Lung (tissue), 12 donors: Measurements from ENCODE around the gene SH3RF2. TPM values are rescaled to one million over a fixed set of nuclear protein-coding genes. Genes with fewer than 3 reads are reported as not detected.

ENCODE experiments used
- ATAC-seq: fragments of 200-7000 bp; cut with Tn5 transposase; one replicate; pipeline ENCODE4 v1.9.1; 2020; ENCODE audit warnings: moderate number of reproducible peaks; ENCODE audit not compliant: insufficient read depth, low FRiP score
- DNase-seq, 3 donors: peaks; one replicate each; pipeline ENCODE4 v3.0.0-alpha.2; 2013 to 2017
- H3K27ac ChIP-seq, 2 donors: one replicate each; pipeline ENCODE4 v1.5.1; 2013; ENCODE audit warnings: mild to moderate bottlenecking in 2 of 2, moderate library complexity in 2 of 2, control low read depth in 1 of 2, inconsistent platforms in 1 of 2, low read depth in 1 of 2, low read length in 1 of 2
- H3K27me3 ChIP-seq, 3 donors: one replicate each; pipeline ENCODE4 v1.5.1; 2013; ENCODE audit warnings: low read length in 2 of 3; ENCODE audit not compliant: control insufficient read depth in 3 of 3, insufficient read depth in 3 of 3
- H3K36me3 ChIP-seq, 4 donors: one replicate each; pipeline ENCODE4 v1.5.1; 2013; ENCODE audit warnings: low read length in 4 of 4, mild to moderate bottlenecking in 1 of 4, moderate library complexity in 1 of 4; ENCODE audit not compliant: control insufficient read depth in 4 of 4, insufficient read depth in 4 of 4
- H3K4me1 ChIP-seq, 5 donors: one replicate each; pipeline ENCODE4 v1.5.1; 2013; ENCODE audit warnings: low read length in 5 of 5, mild to moderate bottlenecking in 2 of 5, moderate library complexity in 1 of 5; ENCODE audit not compliant: control insufficient read depth in 5 of 5, insufficient read depth in 5 of 5
- H3K4me3 ChIP-seq: one replicate; pipeline ENCODE4 v1.5.1; 2013; ENCODE audit warnings: mild to moderate bottlenecking, control low read depth, moderate library complexity
- H3K9ac ChIP-seq, 2 donors: one replicate each; pipeline ENCODE4 v1.5.1; 2013; ENCODE audit warnings: low read length in 2 of 2, control low read depth in 1 of 2; ENCODE audit not compliant: insufficient read depth in 1 of 2
- H3K9me3 ChIP-seq, 4 donors: one replicate each; pipeline ENCODE4 v1.5.1; 2013; ENCODE audit warnings: low read length in 3 of 4, mild to moderate bottlenecking in 1 of 4, moderate library complexity in 1 of 4; ENCODE audit not compliant: control insufficient read depth in 4 of 4, insufficient read depth in 3 of 4
- CTCF ChIP-seq: IDR thresholded peaks from 2 replicates; pipeline ENCODE4 v1.5.1; 2012; ENCODE audit warnings: mild to moderate bottlenecking; ENCODE audit errors: control extremely low read depth, extremely low read depth
- whole genome bisulfite sequencing, 2 donors: extraction: QIAGEN DNeasy Blood & Tissue Kit; methylation state at CpG; one replicate each; pipeline ENCODE4 v1.1.7; 2013; 5-methylcytosine and 5-hydroxymethylcytosine counted together
- polyA plus RNA-seq, 2 donors: library from polyadenylated mRNA; stranded (reverse); fragments of 200-250 nt; gene quantifications; one replicate each; pipeline ENCODE4 v1.2.1, GENCODE V29; 2013
- total RNA-seq, 2 donors: library from RNA; depleted of rRNA in 1 of 2; stranded (reverse); fragments of >200 nt in 1 of 2; gene quantifications; one replicate each; pipeline ENCODE4 v1.2.1, GENCODE V29; 2014 to 2021
- donor health status: control.
- donor health status: control.
- donor health status: Bipolar disorder and iron deficiency.
- donor health status: healthy.
- donor health status: DM: yes; HTN: yes; CAD: no.

The SH3RF2 gene
- total and polyA plus RNA-seq, 4 donors: 1.3 to 14.3 (median 5.0) TPM

DNA sequence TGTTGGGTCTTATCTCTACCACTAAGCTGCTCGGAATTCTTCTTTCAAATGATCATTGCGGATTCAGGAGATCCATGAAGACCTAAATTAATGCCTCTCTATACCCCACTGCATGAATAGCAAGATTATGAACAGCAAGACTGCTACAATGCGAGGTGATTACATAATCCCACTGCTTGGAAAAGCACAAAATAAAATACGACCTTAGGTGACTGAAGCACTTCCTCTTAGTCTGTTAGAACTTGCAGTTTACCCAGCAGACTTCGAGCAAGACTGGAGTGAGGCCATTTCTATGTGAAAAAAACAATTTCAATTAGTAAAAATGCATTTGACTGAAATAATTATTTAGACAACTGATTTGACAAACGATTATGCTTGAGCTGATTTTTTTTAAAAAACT lies 59.8 kb downstream of the SH3RF2 start:
- no peaks in the 10 kb centered on the region for H3K4me1 ChIP-seq
- H3K9ac ChIP-seq: no peak overlapping the region
- H3K36me3 ChIP-seq: no peaks in the 10 kb centered on the region
- ATAC-seq: no peak
- peaks cover 0 to 3% (median 0%) of the 10 kb centered on the region in 4 donors for H3K9me3 ChIP-seq
- no peak for DNase-seq
- H3K4me3 ChIP-seq: no peak overlapping the region
- WGBS, 2 donors: 39 to 42% methylated on average over 6 of the region's 6 CpGs
- no peak for TF ChIP-seq CTCF
- H3K27ac ChIP-seq: no peak overlapping the region
- H3K27me3 ChIP-seq: no peaks in the 10 kb centered on the region

- DNase-seq: no peak
- Histone ChIP-seq H3K4me1 (no peaks in the 10 kb centered on the region), H3K4me3 (no peak overlapping the region), H3K27ac (no peak overlapping the region), H3K9ac (no peak overlapping the region), H3K9me3 (no peaks in the 10 kb centered on the region), H3K36me3 (no peaks in the 10 kb centered on the region), H3K27me3 (no peaks in the 10 kb centered on the region)
- 82 to 97% methylated on average over 1 of the region's 1 CpG for WGBS, 2 donors
- no peak for TF ChIP-seq CTCF
- no peak for ATAC-seq
Measured at GRCh38 chr5:145999208-145999607, 62.8 kb downstream of the SH3RF2 start.

DNA sequence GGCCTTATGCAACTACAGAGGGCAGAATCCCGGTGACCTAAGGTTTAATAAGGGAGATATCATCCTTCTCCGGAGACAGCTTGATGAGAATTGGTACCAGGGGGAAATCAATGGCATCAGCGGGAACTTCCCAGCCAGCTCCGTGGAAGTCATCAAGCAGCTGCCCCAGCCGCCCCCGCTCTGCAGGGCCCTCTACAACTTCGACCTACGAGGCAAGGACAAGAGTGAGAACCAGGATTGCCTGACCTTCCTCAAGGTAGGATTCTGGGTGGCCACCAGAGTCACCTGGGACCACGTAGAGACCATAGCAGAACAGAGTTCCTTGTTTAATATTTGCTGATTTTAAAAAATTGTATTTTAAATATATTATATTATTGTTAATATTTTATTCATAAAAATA lies 63.7 kb downstream of the SH3RF2 start:
- no peaks in the 10 kb centered on the region for H3K27me3 ChIP-seq
- H3K4me3 ChIP-seq: no peak overlapping the region
- H3K9ac ChIP-seq: no peak overlapping the region
- DNase-seq: no peak
- no peak overlapping the region for H3K27ac ChIP-seq
- 92 to 94% methylated on average over 9 of the region's 9 CpGs for WGBS, 2 donors
- H3K36me3 ChIP-seq: no peaks in the 10 kb centered on the region
- ATAC-seq: no peak
- no peak for TF ChIP-seq CTCF
- H3K9me3 ChIP-seq: no peaks in the 10 kb centered on the region
- no peaks in the 10 kb centered on the region for H3K4me1 ChIP-seq

DNA sequence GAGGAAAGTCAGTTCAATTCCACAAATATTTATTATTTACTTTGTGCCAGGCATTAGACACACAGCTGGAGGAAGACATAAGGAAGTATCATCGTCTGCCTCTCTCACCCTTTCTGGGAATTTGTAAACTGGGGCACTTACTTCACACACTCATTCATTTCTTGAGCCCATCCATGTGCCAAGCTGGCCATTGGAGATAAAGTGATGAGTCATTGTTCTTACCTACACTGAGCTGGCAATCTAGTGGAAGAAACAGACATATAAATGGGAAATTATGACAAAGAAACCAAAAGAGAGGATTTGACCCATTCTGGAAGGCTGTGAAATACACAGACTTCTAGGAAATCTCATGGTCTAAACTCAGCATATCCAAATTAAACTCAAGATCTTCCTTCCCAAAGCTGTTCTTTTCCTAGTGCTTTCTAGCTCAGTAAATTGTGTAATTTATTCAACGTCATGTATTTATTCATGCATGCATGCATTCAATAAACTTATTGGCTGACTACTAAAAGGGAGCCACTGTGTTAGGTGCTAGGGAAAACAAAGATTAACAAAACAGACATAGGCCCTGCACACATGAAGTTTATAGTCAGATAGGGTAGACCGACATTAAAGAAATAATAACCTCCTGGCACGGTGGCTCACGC lies 65.3 kb downstream of the SH3RF2 start:
- no peak for TF ChIP-seq CTCF
- Histone ChIP-seq H3K4me1 (no peaks in the 10 kb centered on the region), H3K36me3 (no peaks in the 10 kb centered on the region), H3K9me3 (no peaks in the 10 kb centered on the region), H3K27me3 (peaks cover 0 to 2% (median 0%) of the 10 kb centered on the region in 3 donors), H3K9ac (no peak overlapping the region), H3K4me3 (no peak overlapping the region), H3K27ac (no peak overlapping the region)
- no peak for DNase-seq
- WGBS, 2 donors: 86 to 88% methylated on average over 5 of the region's 5 CpGs
- ATAC-seq: no peak
